Measurements from ENCODE around the gene DBP.

GRCh38 chr19:48628486-48629296 lies 8.5 kb downstream of the DBP start:
- no peak for TF ChIP-seq POLR2A (IDR thresholded peaks at IDR 0.05)
- TF ChIP-seq, protein P1, sequence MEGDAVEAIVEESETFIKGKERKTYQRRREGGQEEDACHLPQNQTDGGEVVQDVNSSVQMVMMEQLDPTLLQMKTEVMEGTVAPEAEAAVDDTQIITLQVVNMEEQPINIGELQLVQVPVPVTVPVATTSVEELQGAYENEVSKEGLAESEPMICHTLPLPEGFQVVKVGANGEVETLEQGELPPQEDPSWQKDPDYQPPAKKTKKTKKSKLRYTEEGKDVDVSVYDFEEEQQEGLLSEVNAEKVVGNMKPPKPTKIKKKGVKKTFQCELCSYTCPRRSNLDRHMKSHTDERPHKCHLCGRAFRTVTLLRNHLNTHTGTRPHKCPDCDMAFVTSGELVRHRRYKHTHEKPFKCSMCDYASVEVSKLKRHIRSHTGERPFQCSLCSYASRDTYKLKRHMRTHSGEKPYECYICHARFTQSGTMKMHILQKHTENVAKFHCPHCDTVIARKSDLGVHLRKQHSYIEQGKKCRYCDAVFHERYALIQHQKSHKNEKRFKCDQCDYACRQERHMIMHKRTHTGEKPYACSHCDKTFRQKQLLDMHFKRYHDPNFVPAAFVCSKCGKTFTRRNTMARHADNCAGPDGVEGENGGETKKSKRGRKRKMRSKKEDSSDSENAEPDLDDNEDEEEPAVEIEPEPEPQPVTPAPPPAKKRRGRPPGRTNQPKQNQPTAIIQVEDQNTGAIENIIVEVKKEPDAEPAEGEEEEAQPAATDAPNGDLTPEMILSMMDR (IDR thresholded peaks at IDR 0.05) = no peak
